ENCODE data around the gene DGCR2.

DNA sequence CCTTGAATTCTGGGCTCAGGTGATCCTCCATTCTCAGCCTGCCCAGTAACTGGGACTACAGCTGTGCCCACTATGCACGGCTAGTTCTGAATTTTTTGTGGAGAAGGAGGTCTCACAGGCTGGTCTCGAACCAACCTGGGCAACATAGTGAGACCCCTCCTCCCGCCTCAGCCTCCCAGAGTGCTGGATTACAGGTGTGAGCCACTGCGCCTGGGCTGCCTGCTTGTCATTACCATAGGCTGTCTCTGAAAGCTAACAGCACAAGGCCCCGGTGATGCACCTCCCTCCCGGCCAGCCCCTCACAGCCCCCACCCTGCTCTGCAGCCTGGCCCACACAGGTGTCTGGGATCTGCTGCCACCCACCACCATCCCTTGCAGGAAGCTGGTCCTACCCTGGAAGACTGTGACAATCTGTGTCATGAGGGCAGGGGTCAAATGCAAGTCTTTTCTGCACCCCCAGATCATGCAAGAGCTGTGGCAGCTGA, 82.4 kb downstream of the DGCR2 start:
- TF ChIP-seq ARNT (IDR thresholded peaks at IDR 0.05): no peak
- no peak for TF ChIP-seq LEF1 (IDR thresholded peaks at IDR 0.05; ENCODE audit: borderline replicate concordance)
- no peak for TF ChIP-seq SUZ12 (IDR thresholded peaks at IDR 0.05)
- no peak for TF ChIP-seq CTBP1 (IDR thresholded peaks at IDR 0.05; ENCODE audit: borderline replicate concordance)
- no peak for TF ChIP-seq BHLHE40 (IDR thresholded peaks at IDR 0.05; ENCODE audit: borderline replicate concordance)
- TF ChIP-seq, protein P1, sequence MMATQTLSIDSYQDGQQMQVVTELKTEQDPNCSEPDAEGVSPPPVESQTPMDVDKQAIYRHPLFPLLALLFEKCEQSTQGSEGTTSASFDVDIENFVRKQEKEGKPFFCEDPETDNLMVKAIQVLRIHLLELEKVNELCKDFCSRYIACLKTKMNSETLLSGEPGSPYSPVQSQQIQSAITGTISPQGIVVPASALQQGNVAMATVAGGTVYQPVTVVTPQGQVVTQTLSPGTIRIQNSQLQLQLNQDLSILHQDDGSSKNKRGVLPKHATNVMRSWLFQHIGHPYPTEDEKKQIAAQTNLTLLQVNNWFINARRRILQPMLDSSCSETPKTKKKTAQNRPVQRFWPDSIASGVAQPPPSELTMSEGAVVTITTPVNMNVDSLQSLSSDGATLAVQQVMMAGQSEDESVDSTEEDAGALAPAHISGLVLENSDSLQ (IDR thresholded peaks at IDR 0.05): no peak

All from HEK293T (cell line).